DMS79 (cell line): ENCODE data around the gene MTX1.
A peak's percentile ranks its signal among the peaks of the same experiment; 100 is the strongest.
"Not testable (repeated sequence)": the region's sequence is repeated elsewhere in the genome, so short reads cannot be mapped to it uniquely, and the experiment has no call there.

ENCODE experiments used
- DNase-seq: peaks from one replicate; lab custom pipeline; 2025; lab: John Stamatoyannopoulos, UW

The MTX1 gene

DNA sequence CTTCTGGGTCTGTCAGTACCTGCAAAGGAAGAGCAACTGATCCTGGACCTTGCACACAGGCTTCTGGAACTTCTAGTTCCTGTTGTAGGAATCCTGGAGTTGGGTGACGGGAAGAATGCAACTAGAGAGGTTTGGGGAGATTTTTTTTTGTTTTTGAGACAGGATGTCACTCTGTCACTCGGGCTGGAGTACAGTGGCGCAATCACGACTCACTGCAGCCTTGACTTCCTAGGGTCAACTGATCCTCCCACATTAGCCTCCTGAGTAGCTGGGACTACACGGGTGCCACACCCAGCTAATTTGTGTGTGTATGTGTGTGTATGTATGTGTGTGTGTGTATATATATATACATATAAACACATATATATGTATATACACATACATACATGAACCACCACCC is 28.0 kb downstream of the MTX1 start:
- DNase-seq: no peak

DNA sequence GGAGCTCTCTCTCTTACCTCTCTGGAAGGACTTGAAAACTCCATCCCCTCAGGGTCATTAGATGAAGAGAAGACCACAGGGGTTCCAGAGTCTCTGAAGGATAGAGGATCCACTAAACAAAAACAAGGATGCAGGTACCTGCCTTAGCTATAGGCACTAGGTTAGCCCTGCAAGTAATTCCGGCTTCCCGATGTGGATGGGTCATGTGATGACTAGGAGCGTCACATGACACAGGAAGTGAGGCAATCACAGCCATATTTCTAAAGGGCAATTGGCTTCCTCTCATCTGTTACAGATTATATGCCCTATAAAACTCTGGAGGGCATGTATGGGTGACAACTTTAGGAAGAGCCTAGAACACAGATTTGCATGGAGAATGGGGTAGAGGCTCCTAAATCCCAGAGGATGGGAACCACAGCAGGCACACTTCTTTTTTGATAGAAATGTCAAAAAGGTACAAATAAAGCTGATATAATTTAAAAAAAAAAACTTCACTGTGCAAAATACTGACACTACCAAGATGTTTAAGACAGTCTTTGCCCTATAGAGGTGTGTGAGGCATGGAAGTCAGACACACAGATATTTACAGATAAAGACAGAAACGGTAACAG is 32.7 kb downstream of the MTX1 start:
- peak; percentile 80 for DNase-seq

DNA sequence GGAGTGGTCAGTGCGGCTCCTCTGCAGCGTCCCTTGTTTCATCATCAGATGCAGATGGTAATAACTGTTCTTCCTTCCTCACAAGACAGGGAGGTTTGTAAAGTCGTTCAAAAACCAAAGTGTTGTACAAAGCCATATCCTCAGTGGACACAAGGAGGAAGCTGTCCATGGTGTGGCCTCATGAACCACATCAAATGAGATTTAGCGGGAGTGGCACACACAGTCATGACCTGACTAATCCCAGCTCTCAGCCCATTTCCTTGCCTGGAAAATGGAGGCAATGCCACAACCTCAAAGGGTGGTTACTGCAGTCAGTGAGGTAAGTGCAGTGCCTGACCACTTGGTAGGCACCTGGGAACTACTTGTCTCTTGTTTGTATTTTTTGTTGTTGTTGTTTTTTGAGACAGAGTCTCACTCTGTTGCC is 33.4 kb downstream of the MTX1 start:
- no peak for DNase-seq

DNA sequence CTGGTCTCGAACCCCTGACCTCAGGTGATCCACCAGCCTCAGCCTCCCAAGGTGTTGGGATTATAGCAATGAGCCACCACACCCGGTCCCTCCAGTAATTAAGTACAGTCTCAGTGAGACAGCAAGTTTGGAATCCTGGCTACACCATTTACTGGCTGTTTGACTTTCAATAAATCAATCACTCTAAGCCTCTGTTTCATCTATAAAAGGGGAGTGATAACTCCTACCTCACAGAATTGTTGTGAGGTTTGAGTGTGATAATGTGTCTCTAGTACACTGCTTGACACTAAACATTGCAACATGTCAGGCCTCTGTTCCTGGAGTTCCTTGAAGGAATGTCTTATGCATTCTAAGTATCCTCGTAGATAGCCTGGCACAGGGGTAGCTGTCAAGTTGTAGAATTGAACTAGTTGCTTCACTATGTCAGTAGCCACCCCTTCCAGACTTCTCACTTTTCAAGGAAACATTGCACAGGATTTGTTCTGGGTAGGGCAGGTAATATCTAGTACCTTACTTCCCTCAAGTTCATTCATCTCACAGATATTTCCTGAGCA is 34.4 kb downstream of the MTX1 start:
- DNase-seq: no peak

- peak; percentile 99 for DNase-seq
Observed at GRCh38 chr1:155244368-155245162, 36.1 kb downstream of the MTX1 start.

- DNase-seq: no peak
Observed at GRCh38 chr1:155245163-155245524, 36.6 kb downstream of the MTX1 start.

DNA sequence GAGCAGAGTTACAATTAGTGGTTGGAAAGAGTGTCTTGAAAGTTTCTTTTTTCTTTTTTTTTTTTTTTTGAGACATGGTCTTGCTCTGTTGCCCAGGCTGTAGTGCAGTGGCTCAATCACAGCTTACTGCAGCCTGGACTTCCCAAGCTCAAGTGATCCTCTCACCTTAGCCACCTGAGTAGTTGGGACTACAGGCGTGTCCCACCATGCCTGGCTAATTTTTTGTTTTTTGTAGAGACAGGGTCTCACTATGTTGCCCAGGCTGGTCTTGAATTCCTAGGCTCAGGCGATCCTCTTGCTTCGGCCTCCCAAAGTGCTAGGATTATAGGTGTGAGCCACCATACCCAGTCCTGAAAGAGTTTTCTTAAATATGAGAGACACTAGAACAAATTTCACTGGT is 38.3 kb downstream of the MTX1 start:
- not testable (repeated sequence) for DNase-seq

DNA sequence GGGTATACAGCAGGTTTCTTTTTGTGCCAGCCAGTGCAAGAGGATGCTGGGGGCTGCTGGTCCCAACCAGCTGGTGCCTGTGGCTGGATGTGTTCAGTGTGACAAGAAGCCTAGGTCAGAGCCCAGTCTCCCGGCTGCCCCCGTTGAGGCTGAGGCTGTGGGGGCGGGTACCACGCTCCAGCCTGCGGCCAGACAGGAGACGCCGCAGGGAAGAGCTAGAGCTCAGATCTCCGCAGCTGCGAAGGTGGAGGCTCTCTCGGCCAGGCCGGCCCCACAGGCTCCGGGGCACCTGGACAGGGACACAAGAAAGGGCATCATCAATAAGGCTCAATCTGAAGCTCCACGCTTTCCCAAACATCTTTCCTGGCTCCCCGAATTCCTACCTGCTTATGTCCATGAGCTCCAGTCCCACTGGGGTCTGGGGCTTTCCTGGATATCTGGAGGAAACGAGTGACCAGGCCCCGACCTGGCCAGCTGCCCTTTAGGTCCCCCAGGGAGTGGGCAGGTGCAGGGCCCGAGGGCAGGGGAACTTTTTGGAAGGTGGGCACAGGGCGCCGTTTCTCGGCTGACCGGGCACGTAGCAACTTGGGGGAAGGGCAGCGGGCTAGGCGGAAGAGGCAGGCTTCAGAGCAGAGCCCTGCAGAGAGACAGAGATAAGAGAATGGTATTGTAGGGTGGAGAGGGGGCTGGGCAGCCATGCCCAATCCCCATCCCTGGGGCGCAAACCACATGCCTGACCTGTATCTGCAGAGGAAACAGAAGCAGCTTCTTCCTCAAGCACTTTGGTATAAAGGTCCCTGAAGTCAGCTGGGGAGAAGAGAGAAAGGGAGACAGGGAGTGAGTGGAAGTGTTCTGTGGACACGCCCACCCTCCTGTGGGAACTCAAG is 39.4 kb downstream of the MTX1 start:
- DNase-seq: no peak

GRCh38 chr1:155250246-155250632 is 41.7 kb downstream of the MTX1 start:
- DNase-seq: no peak

DNA sequence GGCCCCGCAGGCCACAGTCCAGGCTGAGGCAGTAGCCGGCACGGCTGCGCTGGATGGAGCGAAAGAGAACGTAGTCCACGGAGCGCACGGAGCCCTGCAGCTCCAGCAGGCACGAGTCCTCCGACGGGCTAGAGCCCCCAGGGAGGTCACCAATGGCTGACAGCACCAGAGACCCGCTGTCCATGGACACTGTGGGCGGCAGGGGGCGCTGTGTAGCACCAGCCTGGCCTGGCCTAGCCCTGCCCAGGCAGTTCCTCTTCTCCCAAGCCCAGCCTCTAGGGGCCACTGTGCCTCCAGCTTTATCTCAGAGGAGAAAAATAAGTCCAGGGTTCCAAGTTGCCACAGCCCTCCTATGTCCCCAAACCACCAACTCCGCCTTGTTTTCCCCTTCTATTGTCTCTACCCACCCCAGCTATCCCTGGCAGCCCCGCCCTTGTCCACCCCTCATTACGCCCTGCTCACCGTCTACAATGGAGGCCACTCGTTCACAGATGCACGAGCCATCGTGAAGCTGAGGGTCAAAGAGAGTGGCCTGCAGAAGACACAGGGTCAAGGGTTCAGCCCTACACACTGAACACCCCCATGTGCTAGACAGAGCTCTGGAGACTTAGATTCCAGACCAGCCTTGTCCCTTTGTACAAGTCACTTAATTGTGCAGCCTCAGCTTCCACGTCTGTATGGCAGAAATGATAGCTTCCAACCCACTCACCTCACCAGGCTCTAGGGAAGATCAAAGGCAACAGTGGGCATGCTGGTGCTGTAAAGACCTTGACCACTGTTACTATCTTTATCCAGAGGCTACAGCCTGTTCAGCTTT is 42.3 kb downstream of the MTX1 start:
- DNase-seq: peak; percentile 77

GRCh38 chr1:155251566-155251965 is 43.1 kb downstream of the MTX1 start:
- no peak for DNase-seq

DNA sequence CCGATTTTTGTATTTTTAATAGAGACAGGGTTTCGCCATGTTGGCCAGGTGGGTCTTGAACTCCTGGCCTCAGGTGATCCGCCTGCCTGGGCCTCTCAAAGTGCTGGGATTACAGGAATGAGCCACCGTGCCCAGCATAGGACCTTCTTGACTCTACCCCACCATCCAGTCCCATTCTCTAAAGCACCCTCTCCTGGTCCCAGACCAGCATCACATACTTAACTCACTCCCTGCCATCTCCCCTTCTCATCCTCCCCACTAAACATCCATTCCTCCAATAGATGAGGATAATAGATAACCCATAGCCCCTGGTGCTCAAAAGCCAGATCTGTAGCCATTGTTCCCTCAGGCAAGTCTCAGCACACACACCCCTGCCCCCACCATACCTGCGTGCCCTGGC is 44.7 kb downstream of the MTX1 start:
- DNase-seq: no peak

- DNase-seq: no peak
Observed at GRCh38 chr1:155253797-155254196, 45.3 kb downstream of the MTX1 start.

- DNase-seq: no peak
Observed at GRCh38 chr1:155254228-155254713, 45.8 kb downstream of the MTX1 start.

GRCh38 chr1:155254714-155255242 is 46.3 kb downstream of the MTX1 start:
- no peak for DNase-seq

GRCh38 chr1:155255243-155256007 is 46.9 kb downstream of the MTX1 start, which contains the start of gene ENTREP3:
ENTREP3 (minus strand) TSS chr1:155255483; CDS start chr1:155254877, 606 bp downstream.
- peak; percentile 72 for DNase-seq

GRCh38 chr1:155256058-155256852 is 47.8 kb downstream of the MTX1 start:
- no peak for DNase-seq

DNA sequence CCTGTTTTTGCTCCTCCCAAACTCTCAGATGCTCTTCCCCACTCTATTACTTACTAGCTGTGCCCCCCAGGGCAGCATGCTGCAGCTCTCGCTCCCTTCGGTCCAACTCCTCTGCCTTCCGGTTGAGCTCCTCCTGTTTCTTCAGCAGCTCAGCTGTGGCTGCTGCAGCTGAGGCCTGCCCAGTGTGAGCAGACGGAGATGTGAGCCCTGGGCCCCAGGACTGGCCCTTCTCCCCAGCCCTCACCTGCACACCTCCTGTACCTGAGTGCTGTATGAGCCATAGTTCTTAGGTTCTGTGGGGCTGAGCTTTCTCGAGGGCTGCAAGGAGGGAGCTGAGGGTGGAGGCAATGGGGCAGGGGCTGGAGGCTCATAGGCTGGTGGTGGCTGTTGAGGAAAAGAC is 51.8 kb downstream of the MTX1 start:
- DNase-seq: no peak

GRCh38 chr1:155261493-155261851 is 53.0 kb downstream of the MTX1 start:
- no peak for DNase-seq
